ENCODE measurements around the gene ARRB2. TPM values are rescaled to one million over a fixed set of nuclear protein-coding genes. Genes with fewer than 3 reads are reported as not detected.

The ARRB2 gene
- total RNA-seq, 2 donors from 2014 or later = 45.3 to 51.8 TPM

- H3K4me1 ChIP-seq (ENCODE audit: control insufficient read depth, insufficient read depth, low read length) = no peaks in the 10 kb centered on the region
- H3K27me3 Mint-ChIP-seq (ENCODE audit: insufficient read depth) = peaks cover 3% of the 10 kb centered on the region
- no peaks in the 10 kb centered on the region for H3K4me1 Mint-ChIP-seq
- 88 to 93% methylated on average over 4 to 10 of the region's 10 CpGs for WGBS, 2 experiments (ENCODE audit: insufficient coverage in 1 of 2, insufficient read length in 1 of 2)
- no peak for DNase-seq
- H3K36me3 Mint-ChIP-seq (ENCODE audit: low read depth) = no peaks in the 10 kb centered on the region
- no peaks in the 10 kb centered on the region for H3K27me3 ChIP-seq (ENCODE audit: control insufficient read depth, insufficient read depth, low read length, poor library complexity, severe bottlenecking)
- no peak overlapping the region for H3K4me3 Mint-ChIP-seq
- no peak overlapping the region for H3K4me3 ChIP-seq (ENCODE audit: low read length)
- no peaks in the 10 kb centered on the region for H3K36me3 ChIP-seq (ENCODE audit: control insufficient read depth, insufficient read depth, low read length)
- H3K9me3 Mint-ChIP-seq = no peaks in the 10 kb centered on the region
- H3K9me3 ChIP-seq (ENCODE audit: control insufficient read depth, low read length) = no peaks in the 10 kb centered on the region
- no peak for TF ChIP-seq CTCF (conservative IDR thresholded peaks at IDR 0.05)
- H3K9ac ChIP-seq (ENCODE audit: extremely low read depth, low read length, poor library complexity, severe bottlenecking) = no peak overlapping the region
- H3K27ac Mint-ChIP-seq = no peak overlapping the region
- H3K27ac ChIP-seq (ENCODE audit: low read depth, low read length) = no peak overlapping the region
Measured at GRCh38 chr17:4759776-4760236, 49.4 kb downstream of the ARRB2 start.

- Histone ChIP-seq H3K27me3 (ENCODE audit: control insufficient read depth, insufficient read depth, low read length, poor library complexity, severe bottlenecking) (no peaks in the 10 kb centered on the region), H3K9ac (ENCODE audit: extremely low read depth, low read length, poor library complexity, severe bottlenecking) (no peak overlapping the region), H3K27ac (ENCODE audit: low read depth, low read length) (no peak overlapping the region), H3K9me3 (ENCODE audit: control insufficient read depth, low read length) (no peaks in the 10 kb centered on the region), H3K4me3 (ENCODE audit: low read length) (no peak overlapping the region), H3K4me1 (ENCODE audit: control insufficient read depth, insufficient read depth, low read length) (no peaks in the 10 kb centered on the region), H3K36me3 (ENCODE audit: control insufficient read depth, insufficient read depth, low read length) (no peaks in the 10 kb centered on the region)
- no peak overlapping the region for H3K4me3 Mint-ChIP-seq
- peaks cover 6% of the 10 kb centered on the region for H3K27me3 Mint-ChIP-seq (ENCODE audit: insufficient read depth)
- no peaks in the 10 kb centered on the region for H3K4me1 Mint-ChIP-seq
- DNase-seq = no peak
- TF ChIP-seq CTCF (conservative IDR thresholded peaks at IDR 0.05) = no peak
- 75 to 86% methylated on average over 2 to 3 of the region's 3 CpGs for WGBS, 2 experiments (ENCODE audit: insufficient coverage in 1 of 2, insufficient read length in 1 of 2)
- H3K27ac Mint-ChIP-seq = no peak overlapping the region
- no peaks in the 10 kb centered on the region for H3K36me3 Mint-ChIP-seq (ENCODE audit: low read depth)
- no peaks in the 10 kb centered on the region for H3K9me3 Mint-ChIP-seq
Measured at GRCh38 chr17:4764595-4764994, 54.2 kb downstream of the ARRB2 start.

- DNase-seq = no peak
- no peaks in the 10 kb centered on the region for H3K36me3 ChIP-seq (ENCODE audit: control insufficient read depth, insufficient read depth, low read length)
- H3K9ac ChIP-seq (ENCODE audit: extremely low read depth, low read length, poor library complexity, severe bottlenecking) = no peak overlapping the region
- 86 to 91% methylated on average over 3 of the region's 3 CpGs for WGBS, 2 experiments (ENCODE audit: insufficient coverage in 1 of 2, insufficient read length in 1 of 2)
- no peaks in the 10 kb centered on the region for H3K9me3 Mint-ChIP-seq
- no peak overlapping the region for H3K27ac ChIP-seq (ENCODE audit: low read depth, low read length)
- H3K27ac Mint-ChIP-seq = no peak overlapping the region
- H3K4me3 Mint-ChIP-seq = no peak overlapping the region
- H3K4me1 Mint-ChIP-seq = no peaks in the 10 kb centered on the region
- no peak overlapping the region for H3K4me3 ChIP-seq (ENCODE audit: low read length)
- no peaks in the 10 kb centered on the region for H3K4me1 ChIP-seq (ENCODE audit: control insufficient read depth, insufficient read depth, low read length)
- no peaks in the 10 kb centered on the region for H3K36me3 Mint-ChIP-seq (ENCODE audit: low read depth)
- no peaks in the 10 kb centered on the region for H3K27me3 ChIP-seq (ENCODE audit: control insufficient read depth, insufficient read depth, low read length, poor library complexity, severe bottlenecking)
- no peak for TF ChIP-seq CTCF (conservative IDR thresholded peaks at IDR 0.05)
- peaks cover 6% of the 10 kb centered on the region for H3K27me3 Mint-ChIP-seq (ENCODE audit: insufficient read depth)
- H3K9me3 ChIP-seq (ENCODE audit: control insufficient read depth, low read length) = no peaks in the 10 kb centered on the region
Measured at GRCh38 chr17:4766201-4766600, 55.8 kb downstream of the ARRB2 start.
